GM18520 (cell line): ENCODE results near the gene IL1RAPL2.

Experiments used
- ATAC-seq: cut with Tn5 transposase; IDR thresholded peaks from one replicate; pipeline ENCODE4 v1.9.1; 2021; ENCODE audit not compliant: unreplicated experiment

The IL1RAPL2 gene

GRCh38 chrX:105263171-105263570 lies 697.2 kb downstream of the IL1RAPL2 start:
- ATAC-seq = no peak

DNA sequence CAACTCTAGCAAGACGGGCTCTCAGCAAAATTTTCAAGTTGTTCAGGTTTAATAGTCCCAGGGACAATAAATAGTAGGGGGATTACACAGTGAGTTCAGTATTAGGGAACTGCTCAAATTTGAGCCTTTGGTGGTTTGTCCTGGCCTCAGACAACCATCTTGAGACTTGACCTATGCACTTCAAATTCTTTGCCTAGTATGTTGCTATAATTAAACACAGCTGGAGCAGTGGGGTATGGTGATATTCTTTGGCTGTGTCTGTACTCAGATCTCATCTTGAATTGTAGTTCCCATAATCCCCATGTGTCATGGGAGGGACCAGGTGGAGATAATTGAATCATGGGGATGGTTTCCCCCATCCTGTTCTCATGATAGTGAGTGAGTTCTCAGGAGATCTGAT lies 697.8 kb downstream of the IL1RAPL2 start:
- ATAC-seq = no peak

DNA sequence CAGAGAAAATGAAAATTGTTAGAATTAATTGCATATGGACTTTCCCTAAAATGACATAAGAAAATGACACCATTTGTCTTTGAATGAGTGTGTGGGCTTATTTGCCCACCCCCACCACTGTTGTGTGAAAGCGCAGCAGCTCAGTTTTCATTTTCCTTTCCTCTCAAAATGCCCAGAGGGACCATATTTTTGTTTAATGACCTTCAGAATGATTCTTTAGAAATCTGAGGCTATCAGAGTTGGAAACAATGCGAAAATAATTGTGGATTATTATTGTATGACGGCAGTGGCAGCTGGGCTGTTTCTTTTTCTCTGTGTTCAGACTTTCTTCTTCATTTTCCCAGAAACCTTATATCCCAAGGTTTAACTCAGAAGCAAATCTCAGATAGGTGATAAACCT lies 699.1 kb downstream of the IL1RAPL2 start:
- no peak for ATAC-seq

GRCh38 chrX:105266456-105266855 lies 700.5 kb downstream of the IL1RAPL2 start:
- no peak for ATAC-seq

- no peak for ATAC-seq
Measured at GRCh38 chrX:105267167-105267566, 701.2 kb downstream of the IL1RAPL2 start.

GRCh38 chrX:105269386-105269785 lies 703.4 kb downstream of the IL1RAPL2 start:
- ATAC-seq = no peak

GRCh38 chrX:105273326-105273725 lies 707.3 kb downstream of the IL1RAPL2 start:
- ATAC-seq = no peak

- ATAC-seq = no peak
Measured at GRCh38 chrX:105274091-105274490, 708.1 kb downstream of the IL1RAPL2 start.

GRCh38 chrX:105277132-105277531 lies 711.1 kb downstream of the IL1RAPL2 start:
- no peak for ATAC-seq

GRCh38 chrX:105282077-105282476 lies 716.1 kb downstream of the IL1RAPL2 start:
- ATAC-seq = no peak

DNA sequence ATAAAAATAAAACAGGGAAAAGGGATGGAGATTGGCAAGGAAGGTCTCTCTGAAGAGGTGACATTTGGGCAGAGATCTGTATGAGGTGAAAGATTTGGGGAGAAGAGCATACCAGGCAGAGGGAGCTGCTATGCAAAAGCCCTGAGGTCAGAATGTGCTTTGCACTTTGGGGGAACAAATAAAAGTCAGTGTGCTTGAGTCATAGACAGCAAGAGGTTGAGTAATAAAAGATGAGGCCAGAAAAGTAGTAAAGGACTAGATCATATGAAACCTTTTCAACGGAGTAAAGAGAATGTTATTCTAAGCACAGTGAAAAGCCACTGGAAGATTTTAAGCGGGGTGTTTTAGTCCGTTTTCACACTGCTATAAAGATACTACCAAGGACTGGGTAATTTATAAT lies 731.0 kb downstream of the IL1RAPL2 start:
- ATAC-seq = no peak

DNA sequence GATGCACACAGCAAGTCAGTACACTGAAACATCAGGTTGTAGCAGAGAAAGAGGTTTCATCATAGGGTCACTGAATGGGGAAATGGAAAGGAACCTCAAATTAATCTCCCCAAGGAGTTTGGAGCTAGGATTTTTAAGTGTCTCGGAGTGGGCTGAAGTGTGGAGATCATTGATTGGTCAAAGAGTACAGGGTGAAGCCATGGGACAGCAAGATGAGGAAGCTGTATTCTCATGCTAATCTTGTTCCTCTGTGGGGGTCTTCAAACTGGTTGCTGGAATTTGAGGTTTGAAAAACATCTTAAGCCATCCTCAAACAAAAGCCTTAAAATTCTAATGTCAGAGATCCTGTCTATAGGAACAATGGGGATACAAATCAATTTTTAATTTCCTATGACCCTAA lies 733.3 kb downstream of the IL1RAPL2 start:
- no peak for ATAC-seq

GRCh38 chrX:105302246-105302645 lies 736.2 kb downstream of the IL1RAPL2 start:
- no peak for ATAC-seq

GRCh38 chrX:105307762-105308161 lies 741.8 kb downstream of the IL1RAPL2 start:
- ATAC-seq = no peak

DNA sequence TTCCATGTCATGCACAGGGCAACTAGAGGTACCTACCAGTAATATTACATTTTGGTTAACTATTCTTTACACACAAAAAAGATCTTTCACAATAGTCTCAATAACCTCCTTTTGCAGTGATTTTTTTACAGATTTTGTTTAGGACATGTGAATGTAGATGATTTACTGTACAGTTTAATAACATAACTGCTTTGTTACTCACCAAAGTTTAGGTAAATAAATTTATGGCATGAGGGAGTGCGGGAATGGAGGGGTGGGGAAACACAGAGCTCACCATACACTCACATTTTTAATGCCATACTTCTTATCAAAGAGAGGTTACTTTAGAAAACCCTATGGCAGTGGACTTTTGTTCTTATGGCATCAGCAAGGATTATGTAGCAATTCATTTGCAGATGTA lies 747.6 kb downstream of the IL1RAPL2 start:
- no peak for ATAC-seq

DNA sequence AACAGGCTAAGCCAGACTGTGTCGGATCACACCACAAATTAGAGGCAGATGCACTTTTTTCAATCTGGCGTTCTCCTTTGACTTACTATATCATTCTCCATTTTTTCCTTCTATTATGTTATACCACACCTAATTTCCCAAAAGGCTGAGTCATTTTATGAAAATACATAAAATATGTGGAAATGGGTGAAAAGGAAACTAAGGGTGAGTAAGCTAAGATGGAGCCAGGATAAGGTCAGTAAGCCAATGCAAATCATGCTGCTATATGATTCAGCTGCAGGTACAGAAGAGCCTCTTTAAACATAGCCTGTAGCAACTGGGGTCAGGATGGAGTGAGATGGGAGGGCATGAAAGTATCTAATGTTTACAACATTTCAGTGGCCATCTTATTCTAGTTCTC lies 748.5 kb downstream of the IL1RAPL2 start:
- no peak for ATAC-seq

- no peak for ATAC-seq
Measured at GRCh38 chrX:105315248-105315647, 749.2 kb downstream of the IL1RAPL2 start.

GRCh38 chrX:105317117-105317516 lies 751.1 kb downstream of the IL1RAPL2 start:
- no peak for ATAC-seq

DNA sequence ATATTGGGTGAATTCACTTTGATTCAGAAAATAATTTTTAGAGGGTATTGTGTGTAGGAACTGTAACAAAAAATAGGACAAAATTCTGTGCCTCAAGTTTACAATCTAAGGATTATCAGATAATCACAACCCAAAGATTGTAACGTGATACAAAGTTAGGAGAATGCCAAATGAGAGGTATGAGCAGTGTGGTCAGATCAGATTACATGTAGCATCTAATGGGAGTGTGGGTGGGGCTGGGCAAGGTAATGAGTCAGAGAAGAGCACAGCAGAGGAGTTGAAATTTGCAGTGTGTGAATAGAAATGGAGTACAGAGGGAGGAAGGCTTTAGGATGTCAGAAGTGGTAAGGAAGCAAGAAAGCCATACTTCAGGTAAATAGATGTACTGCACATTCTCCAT lies 757.9 kb downstream of the IL1RAPL2 start:
- ATAC-seq = no peak

DNA sequence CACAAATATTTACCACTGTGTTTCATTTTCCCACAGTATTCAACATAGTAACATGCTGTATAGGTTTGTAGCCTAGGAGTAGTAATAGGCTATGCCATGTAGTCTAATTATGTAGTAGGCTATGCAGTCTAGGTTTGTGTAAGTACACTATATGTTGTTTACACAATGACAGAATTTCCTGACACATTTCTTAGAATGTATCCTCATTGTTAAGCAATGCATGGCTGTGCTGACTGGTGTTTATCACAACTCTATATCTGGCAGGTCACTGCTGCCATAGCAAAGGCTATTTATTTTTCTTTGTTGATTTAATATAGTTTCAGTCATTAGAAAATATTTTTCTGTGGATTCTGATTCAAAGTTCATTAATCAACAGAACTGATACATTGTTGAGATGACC lies 762.8 kb downstream of the IL1RAPL2 start:
- no peak for ATAC-seq

- ATAC-seq = no peak
Measured at GRCh38 chrX:105331244-105331643, 765.2 kb downstream of the IL1RAPL2 start.

GRCh38 chrX:105347373-105347772 lies 781.4 kb downstream of the IL1RAPL2 start:
- no peak for ATAC-seq

GRCh38 chrX:105349476-105349875 lies 783.5 kb downstream of the IL1RAPL2 start:
- ATAC-seq = no peak

DNA sequence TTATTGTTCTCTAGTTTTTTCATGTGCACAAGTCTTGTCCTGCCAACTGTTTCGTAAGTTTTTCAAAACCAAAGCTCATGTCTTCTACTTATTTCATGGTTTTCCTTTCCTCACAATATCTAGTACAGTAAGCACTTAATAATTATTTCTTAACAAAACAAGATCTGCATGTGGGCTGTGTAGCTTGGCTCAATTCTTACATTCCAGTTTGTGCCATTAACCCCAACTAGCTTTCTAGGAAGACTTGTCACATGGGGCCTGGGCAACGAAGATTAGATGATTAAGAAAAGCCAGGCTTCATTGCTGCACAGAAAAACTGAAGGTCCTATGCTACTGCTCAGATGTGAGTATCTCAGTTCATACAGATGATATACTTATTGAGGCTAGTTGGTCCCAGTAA lies 809.8 kb downstream of the IL1RAPL2 start:
- no peak for ATAC-seq
